ENCODE results near the gene TMEM169. TPM values are rescaled to one million over a fixed set of nuclear protein-coding genes. Genes with fewer than 3 reads are reported as not detected.

Gene TMEM169
- total RNA-seq, 6 experiments from 2014 or later, result 0.29 to 2.7 (median 1.0) TPM

DNA sequence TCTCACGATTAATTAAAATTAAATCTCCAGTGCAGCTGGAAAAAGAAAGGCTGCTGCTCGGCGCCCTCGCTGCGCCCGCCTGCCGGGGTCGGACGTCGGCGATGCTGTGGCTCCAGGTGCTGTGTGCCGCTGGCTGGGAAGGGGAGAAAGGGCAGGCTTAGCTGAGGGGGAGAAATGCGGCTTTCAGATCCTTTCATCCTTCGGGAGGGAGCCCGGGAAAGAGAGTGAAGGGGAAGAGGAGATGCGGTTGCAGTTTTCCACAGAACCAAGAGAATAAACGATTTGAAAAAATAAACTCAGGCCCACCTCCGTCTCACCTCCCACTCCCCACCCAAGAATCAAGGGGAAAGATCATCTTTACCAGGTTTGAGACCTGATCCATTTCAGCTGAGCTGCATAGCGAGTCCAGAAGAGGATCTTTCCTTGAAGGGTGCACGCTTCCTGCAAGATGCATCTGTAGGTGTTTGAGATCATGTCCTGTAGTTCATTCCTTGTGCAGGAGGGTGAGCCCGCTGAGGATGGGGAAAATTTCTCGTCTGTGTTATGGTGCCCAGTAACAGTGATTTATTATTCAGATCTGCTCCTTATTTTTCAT, 495 bp downstream of the TMEM169 start:
- H3K27me3 ChIP-seq, result no peaks in the 10 kb centered on the region
- no peak overlapping the region for H3K27ac ChIP-seq
- no peaks in the 10 kb centered on the region for H3K9me3 ChIP-seq
- no peaks in the 10 kb centered on the region for H3K36me3 ChIP-seq
- DNase-seq, result peak in 1 of 3 donors; percentile 31
- intact Hi-C loops (cut with DNase I), result no loop called here
- H3K4me1 ChIP-seq, result peaks cover 0 to 57% (median 14%) of the 10 kb centered on the region in 4 donors
- WGBS (ENCODE audit: insufficient coverage, low coverage, low lambda C conversion rate, missing lambda C conversion rate), result 3% methylated on average over 19 of the region's 22 CpGs
- TF ChIP-seq, protein P1, sequence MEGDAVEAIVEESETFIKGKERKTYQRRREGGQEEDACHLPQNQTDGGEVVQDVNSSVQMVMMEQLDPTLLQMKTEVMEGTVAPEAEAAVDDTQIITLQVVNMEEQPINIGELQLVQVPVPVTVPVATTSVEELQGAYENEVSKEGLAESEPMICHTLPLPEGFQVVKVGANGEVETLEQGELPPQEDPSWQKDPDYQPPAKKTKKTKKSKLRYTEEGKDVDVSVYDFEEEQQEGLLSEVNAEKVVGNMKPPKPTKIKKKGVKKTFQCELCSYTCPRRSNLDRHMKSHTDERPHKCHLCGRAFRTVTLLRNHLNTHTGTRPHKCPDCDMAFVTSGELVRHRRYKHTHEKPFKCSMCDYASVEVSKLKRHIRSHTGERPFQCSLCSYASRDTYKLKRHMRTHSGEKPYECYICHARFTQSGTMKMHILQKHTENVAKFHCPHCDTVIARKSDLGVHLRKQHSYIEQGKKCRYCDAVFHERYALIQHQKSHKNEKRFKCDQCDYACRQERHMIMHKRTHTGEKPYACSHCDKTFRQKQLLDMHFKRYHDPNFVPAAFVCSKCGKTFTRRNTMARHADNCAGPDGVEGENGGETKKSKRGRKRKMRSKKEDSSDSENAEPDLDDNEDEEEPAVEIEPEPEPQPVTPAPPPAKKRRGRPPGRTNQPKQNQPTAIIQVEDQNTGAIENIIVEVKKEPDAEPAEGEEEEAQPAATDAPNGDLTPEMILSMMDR (IDR thresholded peaks at IDR 0.05), result no peak
- no peak for TF ChIP-seq POLR2A (IDR thresholded peaks at IDR 0.05)
- peak overlapping the region; percentile 70 to 86 (median 80) for H3K4me3 ChIP-seq
- ATAC-seq, result peak in 2 of 4 donors; percentile 4 to 16

DNA sequence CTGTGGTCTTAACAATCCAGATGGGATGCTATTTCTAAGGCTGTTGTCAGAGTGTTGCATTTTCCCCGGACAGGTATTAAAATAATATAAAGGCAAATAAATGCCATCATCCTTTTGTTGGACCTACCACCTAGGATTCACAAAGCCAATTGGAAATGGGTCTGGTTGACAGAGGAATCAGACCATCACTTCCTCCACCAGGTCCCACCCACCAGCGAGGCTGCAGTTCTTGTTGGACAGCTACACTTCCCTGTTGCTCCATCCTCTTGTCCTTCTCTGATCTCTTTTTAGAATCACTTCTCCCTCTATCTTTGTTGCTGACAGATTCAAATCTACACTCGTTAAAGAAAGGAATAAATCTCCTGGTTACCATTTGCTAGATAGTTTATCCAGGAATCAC, 1.1 kb downstream of the TMEM169 start:
- WGBS (ENCODE audit: insufficient coverage, low coverage, low lambda C conversion rate, missing lambda C conversion rate), result 45% methylated on average over 3 of the region's 3 CpGs
- TF ChIP-seq, protein P1 (IDR thresholded peaks at IDR 0.05), result no peak
- TF ChIP-seq POLR2A (IDR thresholded peaks at IDR 0.05), result no peak
- Histone ChIP-seq H3K36me3 (no peaks in the 10 kb centered on the region), H3K4me3 (no peak overlapping the region), H3K27ac (no peak overlapping the region), H3K4me1 (peaks cover 0 to 54% (median 12%) of the 10 kb centered on the region in 4 donors), H3K9me3 (no peaks in the 10 kb centered on the region), H3K27me3 (no peaks in the 10 kb centered on the region)
- no peak for DNase-seq
- intact Hi-C loops (cut with DNase I), result no loop called here
- no peak for ATAC-seq

DNA sequence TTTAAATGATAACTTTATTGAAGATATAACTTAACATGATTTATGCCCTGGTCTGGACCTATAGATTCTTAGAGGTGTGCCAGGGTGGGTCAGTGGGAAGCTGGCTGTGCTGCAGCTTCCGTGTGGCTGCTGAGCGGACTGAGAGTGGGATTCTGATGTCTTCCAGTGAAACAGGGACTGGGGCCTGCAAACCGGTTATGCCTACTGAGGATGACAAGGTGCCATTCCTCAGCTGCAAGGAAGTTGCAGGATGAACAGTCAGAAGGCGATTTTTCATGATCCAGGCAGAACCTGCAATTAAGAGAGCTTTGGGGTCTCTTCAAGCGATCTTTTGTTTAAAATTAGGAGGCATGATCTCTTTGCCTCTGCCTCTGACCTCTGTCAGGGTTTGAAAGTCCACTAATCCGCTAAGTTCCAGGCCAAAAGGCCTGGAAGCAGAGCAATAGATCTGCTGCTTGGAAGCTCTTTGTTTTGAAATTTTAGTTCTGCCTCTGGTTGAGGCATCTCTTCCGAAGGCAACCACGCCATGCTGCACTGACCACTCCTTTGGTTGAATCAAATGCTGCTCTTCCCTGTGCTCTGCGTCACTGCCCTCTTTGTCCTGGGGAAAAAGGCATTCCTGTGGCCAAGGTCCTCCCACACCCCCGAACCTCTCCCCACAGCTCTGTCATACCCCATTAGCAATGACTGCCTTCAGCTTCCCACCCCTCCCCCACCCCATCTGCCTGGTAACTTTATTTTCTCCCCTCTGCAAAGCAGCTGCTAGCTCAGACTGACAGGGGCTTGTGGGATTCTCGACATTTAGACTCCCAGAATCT, 2.0 kb downstream of the TMEM169 start:
- intact Hi-C loops (cut with DNase I), result no loop called here
- ATAC-seq (peak in 1 of 4 donors; percentile 3), DNase-seq (no peak)
- WGBS (ENCODE audit: insufficient coverage, low coverage, low lambda C conversion rate, missing lambda C conversion rate), result 65% methylated on average over 8 of the region's 11 CpGs
- Histone ChIP-seq H3K36me3 (no peaks in the 10 kb centered on the region), H3K27ac (no peak overlapping the region), H3K4me1 (peaks cover 0 to 58% (median 12%) of the 10 kb centered on the region in 4 donors), H3K9me3 (no peaks in the 10 kb centered on the region), H3K27me3 (no peaks in the 10 kb centered on the region), H3K4me3 (no peak overlapping the region)
- no peak for TF ChIP-seq POLR2A (IDR thresholded peaks at IDR 0.05)
- TF ChIP-seq, protein P1 (IDR thresholded peaks at IDR 0.05), result no peak

DNA sequence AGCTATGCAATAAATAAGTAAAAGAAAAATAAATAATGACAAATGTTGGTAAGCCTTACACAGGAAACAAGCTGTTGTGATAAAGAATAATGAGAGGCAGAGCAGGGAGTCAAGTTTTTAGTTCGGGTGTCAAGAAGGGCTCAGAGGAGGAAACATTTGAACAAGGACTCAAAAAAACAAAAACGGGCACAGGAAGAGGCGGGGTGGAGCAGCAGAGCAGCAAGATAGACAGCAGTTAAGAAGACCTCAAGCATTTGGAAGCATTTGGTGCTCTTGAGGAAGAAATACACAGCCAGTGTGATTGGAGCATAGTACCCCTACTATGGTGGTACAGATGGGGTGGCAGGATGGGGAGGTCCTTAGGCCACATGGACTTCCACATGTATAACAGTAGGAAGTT, 2.8 kb downstream of the TMEM169 start:
- no peaks in the 10 kb centered on the region for H3K36me3 ChIP-seq
- TF ChIP-seq POLR2A (IDR thresholded peaks at IDR 0.05), result no peak
- TF ChIP-seq, protein P1 (IDR thresholded peaks at IDR 0.05), result no peak
- peaks cover 0 to 58% (median 12%) of the 10 kb centered on the region in 4 donors for H3K4me1 ChIP-seq
- ATAC-seq (no peak), DNase-seq (no peak)
- H3K27me3 ChIP-seq, result no peaks in the 10 kb centered on the region
- no peak overlapping the region for H3K4me3 ChIP-seq
- H3K9me3 ChIP-seq, result no peaks in the 10 kb centered on the region
- peak overlapping the region in 1 of 3 donors; percentile 5 for H3K27ac ChIP-seq
- intact Hi-C loops (cut with DNase I), result no loop called here
- WGBS (ENCODE audit: insufficient coverage, low coverage, low lambda C conversion rate, missing lambda C conversion rate), result 67% methylated on average over 3 of the region's 3 CpGs

Measured in right lobe of liver (tissue), 6 donors.